NT2/D1 (cell line): ENCODE measurements around the gene CD7.

ENCODE experiments used
- DNase-seq: peaks from one replicate; pipeline ENCODE4 v3.0.0-alpha.2; 2011; ENCODE audit warnings: low read depth, low spot score
- H3K27me3 ChIP-seq: 2 replicates; pipeline ENCODE4 v1.6.0; 2011; ENCODE audit warnings: mild to moderate bottlenecking; ENCODE audit not compliant: insufficient read length, insufficient read depth
- H3K36me3 ChIP-seq: 2 replicates; pipeline ENCODE4 v1.6.1; 2011; ENCODE audit warnings: mild to moderate bottlenecking, low read length, mixed read lengths; ENCODE audit not compliant: insufficient read depth, insufficient read length
- H3K4me1 ChIP-seq: 2 replicates; pipeline ENCODE4 v1.5.1; 2011; ENCODE audit not compliant: insufficient read depth, insufficient read length
- H3K4me3 ChIP-seq: 2 replicates; pipeline ENCODE4 v1.5.1; 2011; ENCODE audit warnings: low read depth; ENCODE audit not compliant: insufficient read length
- H3K9ac ChIP-seq: 2 replicates; pipeline ENCODE4 v1.6.0; 2011; ENCODE audit warnings: low read depth; ENCODE audit not compliant: insufficient read length
- H3K9me3 ChIP-seq: 2 replicates; pipeline ENCODE4 v1.5.1; 2011; ENCODE audit warnings: mild to moderate bottlenecking, low read length; ENCODE audit not compliant: insufficient read depth
- SUZ12 ChIP-seq: IDR thresholded peaks from 2 replicates; pipeline ENCODE4 v1.6.1; 2011; ENCODE audit not compliant: insufficient read length, insufficient read depth; ENCODE audit errors: extremely low read depth
- YY1 ChIP-seq: IDR thresholded peaks from 2 replicates; pipeline ENCODE4 v1.6.1; 2011; ENCODE audit not compliant: insufficient read length, insufficient read depth
- ZNF274 ChIP-seq: IDR thresholded peaks from 2 replicates; pipeline ENCODE4 v1.6.1; 2011; ENCODE audit warnings: mild to moderate bottlenecking, low read depth, low read length

Gene CD7

GRCh38 chr17:82334204-82334621 lies 16.8 kb upstream of the CD7 start:
- TF ChIP-seq ZNF274 (no peak), SUZ12 (no peak), YY1 (no peak)
- Histone ChIP-seq H3K27me3 (peaks cover 96% of the 10 kb centered on the region), H3K36me3 (no peaks in the 10 kb centered on the region), H3K9ac (no peak overlapping the region), H3K4me3 (no peak overlapping the region), H3K4me1 (peaks cover 36% of the 10 kb centered on the region), H3K9me3 (no peaks in the 10 kb centered on the region)
- DNase-seq, result no peak

GRCh38 chr17:82333279-82334171 lies 16.1 kb upstream of the CD7 start, which contains the start of gene SECTM1:
Gene SECTM1, minus strand, starts transcription at chr17:82333766. Its CDS starts 6,526 bp downstream, at chr17:82327240.
- peaks cover 36% of the 10 kb centered on the region for H3K4me1 ChIP-seq
- H3K4me3 ChIP-seq, result peak within 1 kb of the TSS; percentile 51
- H3K27me3 ChIP-seq, result peaks cover 94% of the 10 kb centered on the region
- H3K9me3 ChIP-seq, result no peaks in the 10 kb centered on the region
- no peaks in the 10 kb centered on the region for H3K36me3 ChIP-seq
- DNase-seq, result no peak
- TF ChIP-seq YY1 (no peak), SUZ12 (peak; percentile 65)
- H3K9ac ChIP-seq, result peak within 1 kb of the TSS; percentile 84

- DNase-seq, result no peak
- Histone ChIP-seq H3K9me3 (no peaks in the 10 kb centered on the region), H3K4me3 (peak overlapping the region; percentile 51), H3K36me3 (no peaks in the 10 kb centered on the region), H3K9ac (peak overlapping the region; percentile 84), H3K27me3 (peaks cover 86% of the 10 kb centered on the region), H3K4me1 (peaks cover 40% of the 10 kb centered on the region)
- TF ChIP-seq SUZ12, result no peak
- no peak for TF ChIP-seq ZNF274
- TF ChIP-seq YY1, result no peak
These were observed 15.4 kb upstream of the CD7 start for GRCh38 chr17:82332669-82333278.

GRCh38 chr17:82331345-82331939 lies 14.0 kb upstream of the CD7 start:
- Histone ChIP-seq H3K36me3 (no peaks in the 10 kb centered on the region), H3K9ac (no peak overlapping the region), H3K27me3 (peaks cover 73% of the 10 kb centered on the region), H3K9me3 (no peaks in the 10 kb centered on the region), H3K4me1 (peaks cover 48% of the 10 kb centered on the region), H3K4me3 (no peak overlapping the region)
- no peak for DNase-seq
- TF ChIP-seq ZNF274 (no peak), SUZ12 (no peak), YY1 (no peak)

GRCh38 chr17:82330322-82331239 lies 13.2 kb upstream of the CD7 start:
- Histone ChIP-seq H3K4me3 (no peak overlapping the region), H3K9ac (no peak overlapping the region), H3K9me3 (no peaks in the 10 kb centered on the region), H3K4me1 (peaks cover 52% of the 10 kb centered on the region), H3K36me3 (no peaks in the 10 kb centered on the region), H3K27me3 (peaks cover 66% of the 10 kb centered on the region)
- DNase-seq, result no peak
- TF ChIP-seq YY1 (no peak), ZNF274 (no peak), SUZ12 (no peak)

GRCh38 chr17:82329683-82330321 lies 12.4 kb upstream of the CD7 start:
- no peak overlapping the region for H3K9ac ChIP-seq
- no peak overlapping the region for H3K4me3 ChIP-seq
- DNase-seq, result no peak
- no peaks in the 10 kb centered on the region for H3K36me3 ChIP-seq
- H3K27me3 ChIP-seq, result peaks cover 59% of the 10 kb centered on the region
- no peak for TF ChIP-seq YY1
- no peak for TF ChIP-seq ZNF274
- TF ChIP-seq SUZ12, result no peak
- no peaks in the 10 kb centered on the region for H3K9me3 ChIP-seq
- H3K4me1 ChIP-seq, result peaks cover 49% of the 10 kb centered on the region
